HUES48 (cell line): ENCODE results near the gene AMER2.
"Not testable (repeated sequence)": the region's sequence is repeated elsewhere in the genome, so short reads cannot be mapped to it uniquely, and the experiment has no call there.

Experiments
- H3K27ac ChIP-seq: one replicate; pipeline ENCODE4 v1.7.0; 2013; ENCODE audit warnings: low read depth, low read length, inconsistent platforms
- H3K27me3 ChIP-seq: 2 replicates; pipeline ENCODE4 v1.6.1; 2013; ENCODE audit warnings: mild to moderate bottlenecking, low read length; ENCODE audit not compliant: control insufficient read depth, insufficient read depth
- H3K36me3 ChIP-seq: 2 replicates; pipeline ENCODE4 v1.6.1; 2013; ENCODE audit warnings: low read length; ENCODE audit not compliant: control insufficient read depth, insufficient read depth
- H3K4me1 ChIP-seq: 2 replicates; pipeline ENCODE4 v1.6.1; 2013; ENCODE audit warnings: mild to moderate bottlenecking, low read length; ENCODE audit not compliant: control insufficient read depth, insufficient read depth
- H3K4me3 ChIP-seq: 2 replicates; pipeline ENCODE4 v1.5.1; 2013; ENCODE audit warnings: mild to moderate bottlenecking, low read depth, low read length
- H3K9ac ChIP-seq: 2 replicates; pipeline ENCODE4 v1.6.1; 2013; ENCODE audit warnings: mild to moderate bottlenecking, low read depth, low read length, moderate library complexity
- H3K9me3 ChIP-seq: 2 replicates; pipeline ENCODE4 v1.6.1; 2013; ENCODE audit warnings: low read length; ENCODE audit not compliant: control insufficient read depth, insufficient read depth

The AMER2 gene

GRCh38 chr13:25171170-25171516 lies 945 bp downstream of the AMER2 start:
- H3K27me3 ChIP-seq: peaks cover 56% of the 10 kb centered on the region
- H3K9ac ChIP-seq: no peak overlapping the region
- H3K4me3 ChIP-seq: peak overlapping the region; percentile 62
- H3K27ac ChIP-seq: no peak overlapping the region
- no peaks in the 10 kb centered on the region for H3K9me3 ChIP-seq
- H3K4me1 ChIP-seq: peaks cover 23% of the 10 kb centered on the region
- no peaks in the 10 kb centered on the region for H3K36me3 ChIP-seq

- Histone ChIP-seq H3K4me3 (peak overlapping the region; percentile 62), H3K9ac (no peak overlapping the region), H3K4me1 (peaks cover 27% of the 10 kb centered on the region)
Measured at GRCh38 chr13:25170554-25171111, 1.5 kb downstream of the AMER2 start.

DNA sequence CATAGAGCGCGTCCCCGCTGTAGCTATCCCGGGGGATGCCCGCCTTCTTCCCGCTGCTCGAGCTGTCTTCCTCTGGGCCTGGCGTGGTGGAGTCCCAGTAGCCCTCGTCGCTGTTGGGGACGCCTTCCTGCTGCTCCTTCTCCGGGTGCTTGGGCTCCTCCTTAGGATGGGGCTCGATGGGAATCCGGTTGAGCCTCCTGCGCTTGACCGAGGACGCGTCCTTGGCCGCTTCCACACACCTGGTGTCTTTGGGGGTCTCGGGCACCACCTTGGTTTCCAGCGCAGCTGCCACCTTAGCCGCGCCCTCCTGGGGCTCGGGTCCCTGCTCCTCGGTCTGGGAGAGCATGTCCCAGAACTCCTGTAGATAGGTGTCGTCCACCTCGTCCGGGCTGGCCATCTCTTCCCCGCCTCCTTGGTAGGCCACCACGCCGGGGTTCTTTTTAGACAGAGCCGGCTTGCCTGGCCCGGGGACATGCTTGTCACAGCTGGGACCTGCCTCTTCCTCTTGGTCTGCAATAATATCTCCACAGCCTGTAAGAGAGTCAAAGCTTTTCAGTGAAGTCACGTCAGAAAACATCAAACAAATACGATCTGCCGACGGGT lies 2.0 kb downstream of the AMER2 start:
- Histone ChIP-seq H3K4me1 (peaks cover 33% of the 10 kb centered on the region), H3K4me3 (peak overlapping the region; percentile 62), H3K27me3 (peaks cover 56% of the 10 kb centered on the region), H3K27ac (no peak overlapping the region), H3K9ac (no peak overlapping the region), H3K9me3 (no peaks in the 10 kb centered on the region), H3K36me3 (no peaks in the 10 kb centered on the region)

More at GRCh38 chr13:25170554-25171111, 1.5 kb downstream of the AMER2 start:
- Histone ChIP-seq H3K36me3 (no peaks in the 10 kb centered on the region), H3K27ac (no peak overlapping the region), H3K9me3 (no peaks in the 10 kb centered on the region), H3K27me3 (peaks cover 56% of the 10 kb centered on the region)

GRCh38 chr13:25169356-25169755 lies 2.7 kb downstream of the AMER2 start:
- peaks cover 33% of the 10 kb centered on the region for H3K4me1 ChIP-seq
- peaks cover 56% of the 10 kb centered on the region for H3K27me3 ChIP-seq
- no peak overlapping the region for H3K4me3 ChIP-seq
- no peak overlapping the region for H3K9ac ChIP-seq
- H3K27ac ChIP-seq: no peak overlapping the region
- no peaks in the 10 kb centered on the region for H3K9me3 ChIP-seq
- no peaks in the 10 kb centered on the region for H3K36me3 ChIP-seq

- no peaks in the 10 kb centered on the region for H3K36me3 ChIP-seq
- H3K27me3 ChIP-seq: peaks cover 50% of the 10 kb centered on the region
Measured at GRCh38 chr13:25168790-25169189, 3.3 kb downstream of the AMER2 start.

GRCh38 chr13:25167382-25168174 lies 4.5 kb downstream of the AMER2 start:
- Histone ChIP-seq H3K9me3 (no peaks in the 10 kb centered on the region), H3K27me3 (peaks cover 38% of the 10 kb centered on the region), H3K4me3 (no peak overlapping the region), H3K4me1 (peaks cover 26% of the 10 kb centered on the region), H3K27ac (no peak overlapping the region), H3K36me3 (no peaks in the 10 kb centered on the region), H3K9ac (no peak overlapping the region)

More at GRCh38 chr13:25168790-25169189, 3.3 kb downstream of the AMER2 start:
- no peak overlapping the region for H3K27ac ChIP-seq
- H3K4me3 ChIP-seq: no peak overlapping the region
- H3K9me3 ChIP-seq: no peaks in the 10 kb centered on the region
- H3K9ac ChIP-seq: no peak overlapping the region
- H3K4me1 ChIP-seq: peaks cover 32% of the 10 kb centered on the region

GRCh38 chr13:25166306-25166705 lies 5.8 kb downstream of the AMER2 start:
- peaks cover 17% of the 10 kb centered on the region for H3K4me1 ChIP-seq
- no peak overlapping the region for H3K27ac ChIP-seq
- H3K36me3 ChIP-seq: no peaks in the 10 kb centered on the region
- H3K9ac ChIP-seq: no peak overlapping the region
- no peak overlapping the region for H3K4me3 ChIP-seq
- no peaks in the 10 kb centered on the region for H3K9me3 ChIP-seq
- H3K27me3 ChIP-seq: peaks cover 25% of the 10 kb centered on the region

GRCh38 chr13:25165663-25166062 lies 6.4 kb downstream of the AMER2 start:
- Histone ChIP-seq H3K4me1 (peaks cover 17% of the 10 kb centered on the region), H3K36me3 (no peaks in the 10 kb centered on the region), H3K27ac (no peak overlapping the region), H3K9me3 (no peaks in the 10 kb centered on the region), H3K9ac (no peak overlapping the region), H3K4me3 (no peak overlapping the region), H3K27me3 (peaks cover 19% of the 10 kb centered on the region)

DNA sequence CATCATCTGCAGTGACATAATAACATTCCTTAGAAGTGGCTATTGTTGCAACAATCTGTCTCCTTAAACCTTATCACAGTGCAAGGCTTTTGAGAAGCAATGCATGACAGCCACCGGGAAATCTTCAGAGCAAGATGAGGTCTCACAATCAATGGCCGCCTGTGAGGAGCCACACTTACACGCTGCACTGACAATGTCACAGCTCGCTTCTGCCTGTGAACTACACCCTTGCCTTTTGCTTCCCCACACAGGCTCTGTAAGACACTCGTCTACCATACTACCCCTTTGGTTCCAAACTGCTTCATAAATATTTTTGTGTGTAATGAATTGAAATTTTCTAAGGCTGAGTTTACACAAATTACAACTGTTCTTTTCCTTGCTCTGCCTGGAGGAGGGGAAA lies 6.9 kb downstream of the AMER2 start:
- H3K27me3 ChIP-seq: peaks cover 14% of the 10 kb centered on the region
- H3K4me1 ChIP-seq: peaks cover 17% of the 10 kb centered on the region
- H3K36me3 ChIP-seq, H3K9me3 ChIP-seq, H3K4me3 ChIP-seq, H3K27ac ChIP-seq, H3K9ac ChIP-seq: not testable (repeated sequence)

GRCh38 chr13:25157681-25158080 lies 14.4 kb downstream of the AMER2 start:
- H3K36me3 ChIP-seq: no peaks in the 10 kb centered on the region
- H3K4me3 ChIP-seq: no peak overlapping the region
- H3K27me3 ChIP-seq: no peaks in the 10 kb centered on the region
- peaks cover 20% of the 10 kb centered on the region for H3K4me1 ChIP-seq
- H3K9ac ChIP-seq: no peak overlapping the region
- H3K27ac ChIP-seq: no peak overlapping the region
- no peaks in the 10 kb centered on the region for H3K9me3 ChIP-seq

DNA sequence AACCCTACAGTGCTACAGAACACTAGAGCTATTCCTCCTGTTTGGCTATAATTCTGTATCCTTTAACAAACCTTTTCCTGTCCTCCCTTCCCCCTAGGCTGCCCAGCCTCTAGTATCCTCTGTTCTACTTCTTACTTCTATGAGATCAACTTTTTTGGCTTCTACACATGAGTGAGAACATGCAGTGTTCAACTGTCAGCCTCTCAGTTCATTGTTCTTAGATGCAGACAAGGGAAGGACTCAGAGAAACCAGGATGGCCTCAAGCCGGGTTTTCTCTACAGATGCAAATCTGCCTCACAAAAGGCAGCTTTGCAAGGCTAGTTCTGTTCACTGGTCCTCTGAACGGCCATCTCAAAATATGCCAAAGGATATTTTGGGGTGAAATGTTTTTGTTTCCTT lies 18.4 kb downstream of the AMER2 start:
- H3K4me1 ChIP-seq: peaks cover 35% of the 10 kb centered on the region
- H3K4me3 ChIP-seq: no peak overlapping the region
- H3K36me3 ChIP-seq: no peaks in the 10 kb centered on the region
- peak overlapping the region; percentile 18 for H3K27ac ChIP-seq
- H3K27me3 ChIP-seq: peaks cover 3% of the 10 kb centered on the region; the same call in 1 of the 2 replicates
- no peak overlapping the region for H3K9ac ChIP-seq
- H3K9me3 ChIP-seq: no peaks in the 10 kb centered on the region
